ENCODE data around the gene RBM20. TPM values are rescaled to one million over a fixed set of nuclear protein-coding genes. Genes with fewer than 3 reads are reported as not detected.

The RBM20 gene
- total RNA-seq, 1 experiment from 2014 or later: 0.10 TPM

DNA sequence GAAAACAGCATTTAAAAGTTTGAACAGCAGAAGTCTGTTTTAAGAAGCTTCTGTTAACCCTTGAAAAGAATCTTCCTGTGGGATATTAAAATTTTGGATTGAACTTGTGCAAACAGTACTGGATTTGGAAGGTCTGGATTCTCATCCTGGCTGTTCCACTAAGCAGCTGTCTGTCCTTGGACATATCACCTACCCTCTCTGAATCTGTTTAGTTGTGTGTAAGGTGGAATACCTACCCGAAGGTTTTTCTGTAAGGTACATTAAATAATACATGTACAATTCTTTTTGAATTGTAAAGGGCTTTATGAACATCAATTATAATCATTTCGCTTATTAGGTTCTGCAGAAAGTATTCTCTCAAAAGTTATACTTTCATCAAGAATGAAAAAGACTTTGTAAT lies 229.8 kb downstream of the RBM20 start:
- ChIA-PET POLR2A (no interaction called here), CTCF (no interaction called here)
- ATAC-seq (no peak), DNase-seq (ENCODE audit: low read depth, low spot score) (no peak)
- Histone ChIP-seq H3K4me3 (ENCODE audit: low read depth in 2 of 2, low read length in 2 of 2) (peak overlapping the region in 1 of 2 experiments; percentile 72; a peak in 3 of 4 replicates), H3K36me3 (ENCODE audit: control insufficient read depth, insufficient read depth, low read length) (peaks cover 3% of the 10 kb centered on the region; the same call in 1 of the 2 replicates), H3K9me3 (ENCODE audit: control insufficient read depth, insufficient read depth, low read depth, low read length) (no peaks in the 10 kb centered on the region), H3K27ac (ENCODE audit: low read length) (peak overlapping the region; percentile 72), H3K4me1 (ENCODE audit: control insufficient read depth, insufficient read depth, low read length) (peaks cover 16% of the 10 kb centered on the region), H3K27me3 (ENCODE audit: control insufficient read depth, insufficient read depth, low read length) (no peaks in the 10 kb centered on the region)
- TF ChIP-seq POLR2AphosphoS5 (IDR thresholded peaks at IDR 0.05; ENCODE audit: low read depth, low read length) (no peak), TCF7L2 (IDR thresholded peaks at IDR 0.05; ENCODE audit: low read depth, low read length) (no peak), SIN3A (IDR thresholded peaks at IDR 0.05; ENCODE audit: borderline replicate concordance, insufficient read depth, low read depth, low read length) (no peak), CTCF (IDR thresholded peaks at IDR 0.05) (no peak)
- TF ChIP-seq, protein P1, sequence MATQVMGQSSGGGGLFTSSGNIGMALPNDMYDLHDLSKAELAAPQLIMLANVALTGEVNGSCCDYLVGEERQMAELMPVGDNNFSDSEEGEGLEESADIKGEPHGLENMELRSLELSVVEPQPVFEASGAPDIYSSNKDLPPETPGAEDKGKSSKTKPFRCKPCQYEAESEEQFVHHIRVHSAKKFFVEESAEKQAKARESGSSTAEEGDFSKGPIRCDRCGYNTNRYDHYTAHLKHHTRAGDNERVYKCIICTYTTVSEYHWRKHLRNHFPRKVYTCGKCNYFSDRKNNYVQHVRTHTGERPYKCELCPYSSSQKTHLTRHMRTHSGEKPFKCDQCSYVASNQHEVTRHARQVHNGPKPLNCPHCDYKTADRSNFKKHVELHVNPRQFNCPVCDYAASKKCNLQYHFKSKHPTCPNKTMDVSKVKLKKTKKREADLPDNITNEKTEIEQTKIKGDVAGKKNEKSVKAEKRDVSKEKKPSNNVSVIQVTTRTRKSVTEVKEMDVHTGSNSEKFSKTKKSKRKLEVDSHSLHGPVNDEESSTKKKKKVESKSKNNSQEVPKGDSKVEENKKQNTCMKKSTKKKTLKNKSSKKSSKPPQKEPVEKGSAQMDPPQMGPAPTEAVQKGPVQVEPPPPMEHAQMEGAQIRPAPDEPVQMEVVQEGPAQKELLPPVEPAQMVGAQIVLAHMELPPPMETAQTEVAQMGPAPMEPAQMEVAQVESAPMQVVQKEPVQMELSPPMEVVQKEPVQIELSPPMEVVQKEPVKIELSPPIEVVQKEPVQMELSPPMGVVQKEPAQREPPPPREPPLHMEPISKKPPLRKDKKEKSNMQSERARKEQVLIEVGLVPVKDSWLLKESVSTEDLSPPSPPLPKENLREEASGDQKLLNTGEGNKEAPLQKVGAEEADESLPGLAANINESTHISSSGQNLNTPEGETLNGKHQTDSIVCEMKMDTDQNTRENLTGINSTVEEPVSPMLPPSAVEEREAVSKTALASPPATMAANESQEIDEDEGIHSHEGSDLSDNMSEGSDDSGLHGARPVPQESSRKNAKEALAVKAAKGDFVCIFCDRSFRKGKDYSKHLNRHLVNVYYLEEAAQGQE (IDR thresholded peaks at IDR 0.05; ENCODE audit: insufficient read depth in 1 of 2, low read depth in 2 of 2, low read length in 1 of 2): no peak
- in situ Hi-C loops (cut with HindIII; ENCODE audit: low pct_unique_long_range_greater_than_20kb, low sequenced_read_pairs) (no loop called here), intact Hi-C loops (cut with micrococcal nuclease; ENCODE audit: unreplicated experiment) (no loop called here)
- BruUV-seq (replicated peaks): no TSS peak

DNA sequence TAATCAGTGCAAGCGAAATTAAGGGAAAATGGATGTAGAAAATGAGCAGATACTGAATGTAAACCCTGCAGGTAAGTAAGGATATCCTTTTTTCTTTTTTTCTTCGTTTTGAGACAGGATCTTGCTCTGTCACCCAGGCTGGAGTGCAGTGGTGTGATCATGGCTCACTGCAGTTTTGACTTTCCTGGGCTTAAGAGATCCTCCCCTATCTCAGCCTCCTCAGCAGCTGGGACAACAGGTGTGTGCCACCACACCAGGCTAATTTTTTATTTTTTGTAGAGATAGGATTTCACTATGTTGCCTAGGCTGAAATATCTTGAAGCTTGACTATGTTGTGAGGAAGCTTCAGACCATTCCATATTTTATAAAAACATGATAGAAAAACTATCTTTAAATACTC lies 231.9 kb downstream of the RBM20 start:
- POLR2A ChIA-PET: no interaction called here
- Histone ChIP-seq H3K36me3 (ENCODE audit: control insufficient read depth, insufficient read depth, low read length) (peaks cover 3% of the 10 kb centered on the region; the same call in 1 of the 2 replicates), H3K9me3 (ENCODE audit: control insufficient read depth, insufficient read depth, low read depth, low read length) (no peaks in the 10 kb centered on the region), H3K27me3 (ENCODE audit: control insufficient read depth, insufficient read depth, low read length) (no peaks in the 10 kb centered on the region), H3K4me1 (ENCODE audit: control insufficient read depth, insufficient read depth, low read length) (peaks cover 13% of the 10 kb centered on the region), H3K27ac (ENCODE audit: low read length) (no peak overlapping the region), H3K4me3 (ENCODE audit: low read depth in 2 of 2, low read length in 2 of 2) (no peak overlapping the region)
- in situ Hi-C loops (cut with HindIII; ENCODE audit: low pct_unique_long_range_greater_than_20kb, low sequenced_read_pairs): no loop called here
- no peak for TF ChIP-seq CTCF (IDR thresholded peaks at IDR 0.05)
- no peak for TF ChIP-seq TCF7L2 (IDR thresholded peaks at IDR 0.05; ENCODE audit: low read depth, low read length)
- no peak for TF ChIP-seq POLR2AphosphoS5 (IDR thresholded peaks at IDR 0.05; ENCODE audit: low read depth, low read length)
- no peak for TF ChIP-seq SIN3A (IDR thresholded peaks at IDR 0.05; ENCODE audit: borderline replicate concordance, insufficient read depth, low read depth, low read length)
- TF ChIP-seq, protein P1 (IDR thresholded peaks at IDR 0.05; ENCODE audit: insufficient read depth in 1 of 2, low read depth in 2 of 2, low read length in 1 of 2): no peak
- CTCF ChIA-PET: no interaction called here
- ATAC-seq: no peak
- intact Hi-C loops (cut with micrococcal nuclease; ENCODE audit: unreplicated experiment): loop anchor here (5.0 kb wide), 1 partner anchor 129 kb away; no protein-coding TSS in a partner anchor
- DNase-seq (ENCODE audit: low read depth, low spot score): no peak
- BruUV-seq (replicated peaks): no TSS peak

Data from Panc1 (cell line).